RWPE1 (cell line): ENCODE measurements around the gene CFAP20.
"Not testable (repeated sequence)": the region's sequence is repeated elsewhere in the genome, so short reads cannot be mapped to it uniquely, and the experiment has no call there.

Source experiments
- CTCF ChIA-PET: fragments of 350-600 bp; sonication (Branson Sonifier 250); formaldehyde crosslinking; extraction: SDS; loops from one replicate; lab custom pipeline; 2021; lab: Yijun Ruan, JAX
- POLR2A ChIA-PET: fragments of 400-600 bp; formaldehyde crosslinking; extraction: SDS; loops from one replicate; lab custom pipeline; 2020; ENCODE audit warnings: antibody characterized with exemption; ENCODE audit not compliant: low non-redundant PET; lab: Yijun Ruan, JAX
- DNase-seq: peaks from one replicate; pipeline ENCODE4 v3.0.0; 2012; ENCODE audit warnings: low spot score
- H3K27ac ChIP-seq: fragments of 450-650 bp; 2 replicates; pipeline ENCODE4 v1.5.1; 2017
- TF ChIP-seq, protein P1 (sequence below): fragments of 450-650 bp; conservative IDR thresholded peaks from 2 replicates; pipeline ENCODE4 v1.5.1; 2017; ENCODE audit warnings: low read depth, mild to moderate bottlenecking

The CFAP20 gene

DNA sequence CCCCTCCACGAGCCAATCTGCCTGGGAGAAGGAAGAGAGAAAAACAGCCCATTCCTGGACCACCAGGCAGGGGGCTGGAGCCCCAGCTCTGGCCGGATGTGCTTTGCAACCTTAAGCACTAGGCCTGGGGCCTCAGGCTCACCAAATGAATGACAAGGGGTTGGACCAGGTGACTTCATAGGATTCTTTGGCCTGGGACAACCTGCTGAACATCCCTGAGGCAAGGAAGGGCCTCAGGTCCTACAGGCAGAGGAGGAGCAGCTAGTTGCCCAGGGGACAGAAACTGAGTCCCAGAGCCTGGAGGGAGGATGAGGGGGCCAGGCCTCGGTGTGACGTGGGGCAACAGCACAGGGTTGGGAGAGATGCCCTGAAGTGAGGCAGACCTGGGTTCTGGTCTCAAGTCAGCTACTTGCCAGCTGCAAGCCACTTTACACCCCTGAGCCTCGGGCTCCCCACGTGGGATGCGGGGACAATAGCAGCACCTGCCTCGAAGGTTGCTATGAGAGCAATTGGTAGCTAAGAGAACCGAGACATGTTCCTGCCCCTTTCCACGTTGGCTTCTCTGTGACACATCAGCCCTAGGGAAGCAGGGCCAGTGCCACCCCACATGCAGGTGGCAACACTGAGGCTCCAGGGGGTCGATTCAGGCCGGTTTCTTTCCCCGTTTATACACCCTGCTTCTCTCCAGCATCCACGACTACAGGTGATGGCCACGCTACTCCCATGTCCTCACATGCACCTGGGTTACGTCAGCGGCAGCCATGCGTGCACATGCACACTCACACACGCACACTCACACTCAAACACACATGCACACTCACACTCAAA is 42.6 kb downstream of the CFAP20 start:
- CTCF ChIA-PET: no interaction called here

DNA sequence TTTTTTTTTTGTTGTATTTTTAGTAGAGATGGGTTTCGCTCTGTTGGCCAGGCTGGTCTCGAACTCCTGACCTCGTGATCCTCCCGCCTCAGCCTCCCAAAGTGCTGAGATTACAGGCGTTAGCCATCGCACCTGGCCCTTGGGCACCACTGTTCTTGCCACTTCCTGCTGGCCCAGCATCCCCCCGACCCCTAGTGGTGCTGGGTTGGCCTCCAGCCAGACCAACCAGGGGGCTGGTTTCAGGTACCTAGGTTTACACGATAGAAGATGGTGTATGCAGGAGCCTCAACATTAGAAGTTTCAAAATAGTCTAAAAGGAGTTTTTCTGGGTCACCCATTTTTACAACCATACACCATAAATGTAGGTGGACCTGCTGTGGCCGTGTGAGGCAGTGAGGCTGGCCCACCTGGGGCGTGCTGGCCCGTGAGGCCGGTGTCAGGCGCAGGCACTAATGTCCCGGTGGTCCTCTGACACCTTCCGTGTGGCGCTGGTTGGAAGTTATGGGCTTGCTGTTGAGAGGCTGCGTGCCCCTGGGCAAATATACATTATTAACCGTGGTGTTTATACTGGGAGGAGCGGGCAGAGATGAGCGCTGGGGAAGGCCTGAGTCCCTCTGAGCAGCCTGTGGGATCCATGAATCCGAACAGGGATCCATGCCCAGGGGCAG is 43.5 kb downstream of the CFAP20 start:
- no peak for DNase-seq
- TF ChIP-seq, protein P1, sequence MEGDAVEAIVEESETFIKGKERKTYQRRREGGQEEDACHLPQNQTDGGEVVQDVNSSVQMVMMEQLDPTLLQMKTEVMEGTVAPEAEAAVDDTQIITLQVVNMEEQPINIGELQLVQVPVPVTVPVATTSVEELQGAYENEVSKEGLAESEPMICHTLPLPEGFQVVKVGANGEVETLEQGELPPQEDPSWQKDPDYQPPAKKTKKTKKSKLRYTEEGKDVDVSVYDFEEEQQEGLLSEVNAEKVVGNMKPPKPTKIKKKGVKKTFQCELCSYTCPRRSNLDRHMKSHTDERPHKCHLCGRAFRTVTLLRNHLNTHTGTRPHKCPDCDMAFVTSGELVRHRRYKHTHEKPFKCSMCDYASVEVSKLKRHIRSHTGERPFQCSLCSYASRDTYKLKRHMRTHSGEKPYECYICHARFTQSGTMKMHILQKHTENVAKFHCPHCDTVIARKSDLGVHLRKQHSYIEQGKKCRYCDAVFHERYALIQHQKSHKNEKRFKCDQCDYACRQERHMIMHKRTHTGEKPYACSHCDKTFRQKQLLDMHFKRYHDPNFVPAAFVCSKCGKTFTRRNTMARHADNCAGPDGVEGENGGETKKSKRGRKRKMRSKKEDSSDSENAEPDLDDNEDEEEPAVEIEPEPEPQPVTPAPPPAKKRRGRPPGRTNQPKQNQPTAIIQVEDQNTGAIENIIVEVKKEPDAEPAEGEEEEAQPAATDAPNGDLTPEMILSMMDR: no peak
- ChIA-PET CTCF (no interaction called here), POLR2A (no interaction called here)
- H3K27ac ChIP-seq: no peak overlapping the region

More for the DNA sequence above, 42.6 kb downstream of the CFAP20 start:
- H3K27ac ChIP-seq: no peak overlapping the region
- POLR2A ChIA-PET: interaction anchor here (0.6 kb wide), 1 partner anchor 85 kb away, joined by 3 read pairs; no protein-coding TSS in a partner anchor
- TF ChIP-seq, protein P1: no peak
- no peak for DNase-seq

- ChIA-PET CTCF (no interaction called here), POLR2A (no interaction called here)
- no peak overlapping the region for H3K27ac ChIP-seq
- no peak for DNase-seq
- TF ChIP-seq, protein P1: no peak
Observed at GRCh38 chr16:58085171-58085570, 44.0 kb downstream of the CFAP20 start.

DNA sequence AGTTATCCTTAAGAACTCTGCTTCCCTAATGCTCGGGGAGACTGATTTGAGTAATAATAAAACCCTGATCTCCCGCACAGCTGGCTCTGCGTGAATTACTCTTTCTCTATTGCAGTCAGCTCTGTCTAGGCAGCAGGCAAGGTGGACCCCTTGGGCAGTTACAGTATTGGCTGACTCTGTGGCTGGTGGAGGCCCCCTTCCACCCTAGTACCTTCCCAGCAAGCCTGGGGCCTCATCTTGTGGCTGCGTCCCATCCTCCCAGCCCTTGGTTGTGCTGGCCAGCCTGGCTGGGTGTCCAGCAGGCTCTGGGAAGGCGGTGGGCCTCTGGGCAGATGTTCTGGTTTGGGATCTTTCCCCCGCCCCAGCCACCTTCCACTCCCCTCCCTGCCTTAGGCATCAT is 44.5 kb downstream of the CFAP20 start:
- TF ChIP-seq, protein P1: no peak
- ChIA-PET POLR2A (no interaction called here), CTCF (no interaction called here)
- no peak for DNase-seq
- no peak overlapping the region for H3K27ac ChIP-seq

GRCh38 chr16:58082381-58082780 is 46.8 kb downstream of the CFAP20 start:
- TF ChIP-seq, protein P1: no peak
- H3K27ac ChIP-seq: no peak overlapping the region
- POLR2A ChIA-PET: interaction anchor here (0.6 kb wide), 1 partner anchor 76 kb away, joined by 3 read pairs; no protein-coding TSS in a partner anchor
- CTCF ChIA-PET: no interaction called here
- no peak for DNase-seq

GRCh38 chr16:58080657-58081056 is 48.5 kb downstream of the CFAP20 start:
- H3K27ac ChIP-seq, POLR2A ChIA-PET, DNase-seq: not testable (repeated sequence)
- CTCF ChIA-PET: interaction anchor here (0.6 kb wide), 1 partner anchor 381 kb away, joined by 3 read pairs; no protein-coding TSS in a partner anchor
